ENCODE results near the gene ADGRL3. TPM values are rescaled to one million over a fixed set of nuclear protein-coding genes. Genes with fewer than 3 reads are reported as not detected.

ADGRL3 gene
- total RNA-seq, 4 donors from 2014 or later = 4.6 to 7.1 (median 6.3) TPM

DNA sequence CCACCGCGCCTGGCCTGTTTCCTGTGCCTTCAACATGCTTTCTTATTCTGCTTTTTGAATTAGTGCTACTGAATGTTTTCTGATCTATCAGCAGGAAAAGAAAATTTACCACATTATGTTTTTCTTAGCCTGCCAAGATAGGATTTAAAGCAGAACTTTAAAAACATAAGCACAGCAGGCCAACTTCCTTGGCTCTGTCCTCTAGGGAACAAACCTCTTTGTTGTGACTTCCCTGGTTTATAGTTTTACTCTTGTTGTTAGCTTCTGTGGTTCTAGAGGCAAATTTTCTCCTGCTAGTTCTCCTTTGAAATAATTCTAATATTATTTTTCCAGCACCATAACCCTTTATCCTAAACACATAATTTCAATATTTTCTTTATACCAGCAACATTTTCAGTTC is 605.1 kb downstream of the ADGRL3 start:
- intact Hi-C loops (cut with DNase I) = no loop called here
- 93% methylated on average over 2 of the region's 2 CpGs for WGBS
- Histone ChIP-seq H3K4me1 (no peaks in the 10 kb centered on the region), H3K36me3 (no peaks in the 10 kb centered on the region), H3K4me3 (no peak overlapping the region), H3K9me3 (no peaks in the 10 kb centered on the region), H3K27ac (replicated peaks in 1 of 4) (no peak overlapping the region), H3K27me3 (no peaks in the 10 kb centered on the region)
- TF ChIP-seq POLR2A (IDR thresholded peaks at IDR 0.05; ENCODE audit: low read depth) (no peak), POLR2AphosphoS5 (IDR thresholded peaks at IDR 0.05) (no peak), EP300 (IDR thresholded peaks at IDR 0.05) (no peak)
- TF ChIP-seq, protein P1, sequence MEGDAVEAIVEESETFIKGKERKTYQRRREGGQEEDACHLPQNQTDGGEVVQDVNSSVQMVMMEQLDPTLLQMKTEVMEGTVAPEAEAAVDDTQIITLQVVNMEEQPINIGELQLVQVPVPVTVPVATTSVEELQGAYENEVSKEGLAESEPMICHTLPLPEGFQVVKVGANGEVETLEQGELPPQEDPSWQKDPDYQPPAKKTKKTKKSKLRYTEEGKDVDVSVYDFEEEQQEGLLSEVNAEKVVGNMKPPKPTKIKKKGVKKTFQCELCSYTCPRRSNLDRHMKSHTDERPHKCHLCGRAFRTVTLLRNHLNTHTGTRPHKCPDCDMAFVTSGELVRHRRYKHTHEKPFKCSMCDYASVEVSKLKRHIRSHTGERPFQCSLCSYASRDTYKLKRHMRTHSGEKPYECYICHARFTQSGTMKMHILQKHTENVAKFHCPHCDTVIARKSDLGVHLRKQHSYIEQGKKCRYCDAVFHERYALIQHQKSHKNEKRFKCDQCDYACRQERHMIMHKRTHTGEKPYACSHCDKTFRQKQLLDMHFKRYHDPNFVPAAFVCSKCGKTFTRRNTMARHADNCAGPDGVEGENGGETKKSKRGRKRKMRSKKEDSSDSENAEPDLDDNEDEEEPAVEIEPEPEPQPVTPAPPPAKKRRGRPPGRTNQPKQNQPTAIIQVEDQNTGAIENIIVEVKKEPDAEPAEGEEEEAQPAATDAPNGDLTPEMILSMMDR (IDR thresholded peaks at IDR 0.05) = no peak
- DNase-seq (ENCODE audit: extremely low spot score) = no peak

DNA sequence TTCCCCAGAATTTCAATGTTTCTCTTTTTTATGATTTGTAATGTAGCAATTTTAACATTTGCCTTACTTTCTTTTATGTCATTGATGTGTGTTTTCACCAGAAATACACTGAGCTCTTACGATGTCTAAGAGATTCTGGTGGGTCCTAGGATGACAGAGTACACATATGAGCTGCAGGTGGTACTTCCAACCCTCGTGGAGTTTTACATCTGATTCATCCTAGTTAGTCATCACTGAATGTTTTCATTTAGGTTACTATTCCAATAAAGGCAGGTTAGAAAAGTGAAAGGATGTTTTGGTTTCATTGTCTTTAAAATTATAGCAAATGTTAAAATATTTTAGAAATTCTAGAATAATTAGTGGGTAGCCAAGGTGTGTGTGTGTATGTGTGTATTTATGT is 605.9 kb downstream of the ADGRL3 start:
- H3K27me3 ChIP-seq = no peaks in the 10 kb centered on the region
- no peaks in the 10 kb centered on the region for H3K4me1 ChIP-seq
- 55% methylated on average over 2 of the region's 2 CpGs for WGBS
- H3K27ac ChIP-seq (replicated peaks in 1 of 4) = no peak overlapping the region
- H3K36me3 ChIP-seq = no peaks in the 10 kb centered on the region
- no peak for DNase-seq (ENCODE audit: extremely low spot score)
- H3K4me3 ChIP-seq = no peak overlapping the region
- no peaks in the 10 kb centered on the region for H3K9me3 ChIP-seq
- intact Hi-C loops (cut with DNase I) = no loop called here
- TF ChIP-seq, protein P1 (IDR thresholded peaks at IDR 0.05) = no peak
- TF ChIP-seq POLR2AphosphoS5 (IDR thresholded peaks at IDR 0.05) (no peak), POLR2A (IDR thresholded peaks at IDR 0.05; ENCODE audit: low read depth) (no peak), EP300 (IDR thresholded peaks at IDR 0.05) (no peak)

DNA sequence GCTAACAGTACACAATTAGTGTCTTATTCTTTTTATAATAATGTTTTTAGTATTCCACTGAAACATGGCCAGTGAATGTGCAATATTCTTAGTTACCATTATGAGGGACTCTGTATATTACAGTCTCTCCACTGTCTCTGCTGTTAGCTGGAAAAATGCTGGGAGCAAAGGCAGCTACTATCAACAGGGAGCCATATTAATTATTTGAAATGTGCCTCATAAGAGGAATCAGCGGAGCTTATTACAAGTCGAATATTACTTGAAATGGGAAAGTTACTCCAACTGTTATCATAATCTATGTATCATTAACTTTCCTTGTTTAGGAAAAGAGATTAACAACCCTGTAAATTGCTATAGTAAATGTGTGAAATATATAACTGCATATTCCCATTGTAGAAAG is 612.0 kb downstream of the ADGRL3 start:
- DNase-seq (ENCODE audit: extremely low spot score) = no peak
- WGBS = 42% methylated on average over 2 of the region's 2 CpGs
- no peaks in the 10 kb centered on the region for H3K4me1 ChIP-seq
- no peaks in the 10 kb centered on the region for H3K9me3 ChIP-seq
- H3K4me3 ChIP-seq = no peak overlapping the region
- H3K27ac ChIP-seq (replicated peaks in 1 of 4) = no peak overlapping the region
- intact Hi-C loops (cut with DNase I) = no loop called here
- TF ChIP-seq POLR2A (IDR thresholded peaks at IDR 0.05; ENCODE audit: low read depth) = no peak
- TF ChIP-seq, protein P1 (IDR thresholded peaks at IDR 0.05) = no peak
- TF ChIP-seq POLR2AphosphoS5 (IDR thresholded peaks at IDR 0.05) = no peak
- no peak for TF ChIP-seq EP300 (IDR thresholded peaks at IDR 0.05)
- no peaks in the 10 kb centered on the region for H3K36me3 ChIP-seq
- H3K27me3 ChIP-seq = no peaks in the 10 kb centered on the region

DNA sequence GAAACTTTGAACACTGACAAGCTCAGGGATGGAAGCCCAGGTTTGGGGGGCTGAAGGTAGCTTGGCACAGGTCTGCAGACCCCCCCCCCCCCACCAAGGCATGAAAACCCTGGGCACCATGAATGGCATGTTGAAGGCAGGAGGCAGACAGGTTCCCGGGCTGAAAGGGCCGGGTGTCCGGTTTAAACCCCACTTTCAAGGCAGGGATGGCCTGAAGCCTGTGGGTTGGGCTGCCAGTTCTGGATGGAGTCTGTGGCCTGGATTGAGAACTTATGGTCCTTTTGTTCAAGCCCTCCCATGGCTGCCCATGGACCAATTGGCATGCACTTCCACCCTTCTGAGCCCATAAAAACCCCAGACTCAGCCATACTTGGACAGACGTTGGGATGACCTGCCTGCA is 616.9 kb downstream of the ADGRL3 start:
- H3K9me3 ChIP-seq = no peaks in the 10 kb centered on the region
- DNase-seq (ENCODE audit: extremely low spot score) = no peak
- no peaks in the 10 kb centered on the region for H3K36me3 ChIP-seq
- intact Hi-C loops (cut with DNase I) = no loop called here
- 93% methylated on average over 4 of the region's 4 CpGs for WGBS
- H3K4me3 ChIP-seq = no peak overlapping the region
- TF ChIP-seq POLR2AphosphoS5 (IDR thresholded peaks at IDR 0.05) (no peak), EP300 (IDR thresholded peaks at IDR 0.05) (no peak), POLR2A (IDR thresholded peaks at IDR 0.05; ENCODE audit: low read depth) (no peak)
- TF ChIP-seq, protein P1 (IDR thresholded peaks at IDR 0.05) = no peak
- no peak overlapping the region for H3K27ac ChIP-seq (replicated peaks in 1 of 4)
- no peaks in the 10 kb centered on the region for H3K4me1 ChIP-seq
- H3K27me3 ChIP-seq = no peaks in the 10 kb centered on the region

DNA sequence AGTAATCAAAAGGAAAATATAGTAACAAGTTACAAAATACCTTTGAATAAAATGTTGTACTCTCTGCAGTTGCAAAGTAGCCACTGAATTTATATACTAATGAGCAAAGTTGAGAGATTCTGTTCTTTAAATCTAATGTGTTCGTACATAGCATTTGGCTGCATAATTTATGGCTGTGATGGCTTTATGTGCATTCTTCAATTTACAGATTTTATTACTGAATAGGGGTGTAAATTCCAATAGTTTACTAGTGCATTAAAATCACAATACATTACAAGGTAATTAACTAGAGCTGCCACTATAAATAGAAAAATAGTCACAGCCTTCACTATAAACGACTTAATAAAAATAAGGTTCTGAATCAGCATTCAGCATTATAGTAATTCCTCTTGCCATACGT is 620.0 kb downstream of the ADGRL3 start:
- Histone ChIP-seq H3K27ac (replicated peaks in 1 of 4) (no peak overlapping the region), H3K36me3 (no peaks in the 10 kb centered on the region), H3K4me1 (no peaks in the 10 kb centered on the region), H3K9me3 (no peaks in the 10 kb centered on the region), H3K27me3 (no peaks in the 10 kb centered on the region), H3K4me3 (no peak overlapping the region)
- intact Hi-C loops (cut with DNase I) = no loop called here
- TF ChIP-seq POLR2A (IDR thresholded peaks at IDR 0.05; ENCODE audit: low read depth) (no peak), POLR2AphosphoS5 (IDR thresholded peaks at IDR 0.05) (no peak), EP300 (IDR thresholded peaks at IDR 0.05) (no peak)
- TF ChIP-seq, protein P1 (IDR thresholded peaks at IDR 0.05) = no peak
- 56% methylated on average over 3 of the region's 3 CpGs for WGBS
- no peak for DNase-seq (ENCODE audit: extremely low spot score)

All from esophagus muscularis mucosa (tissue), 4 donors.